Activated CD8-positive, alpha-beta memory T cell treated with anti-CD3 and anti-CD28 coated beads, Interleukin-2, amount 50 U/mL, for 24 hours (primary cell): Measurements from ENCODE around the gene ADCY7.
"Not testable (repeated sequence)": the region's sequence is repeated elsewhere in the genome, so short reads cannot be mapped to it uniquely, and the experiment has no call there.

ENCODE experiments used
- DNase-seq: peaks from one replicate; pipeline ENCODE4 v3.0.0-alpha.2; 2020; ENCODE audit errors: extremely low read depth

ADCY7 gene

GRCh38 chr16:50266337-50267091 is at the start of gene ADCY7:
TSS of gene ADCY7 (plus strand) at chr16:50266551. CDS start at chr16:50288180, 21,629 bp downstream.
- peak; percentile 56 for DNase-seq

- no peak for DNase-seq
Measured at GRCh38 chr16:50219402-50219975, 46.9 kb upstream of the ADCY7 start.

- DNase-seq = no peak
Measured at GRCh38 chr16:50224286-50224685, 42.1 kb upstream of the ADCY7 start.

GRCh38 chr16:50227120-50227519 is 39.2 kb upstream of the ADCY7 start:
- DNase-seq = no peak

- DNase-seq = no peak
Measured at GRCh38 chr16:50227665-50228064, 38.7 kb upstream of the ADCY7 start.

GRCh38 chr16:50228364-50228868 is 37.9 kb upstream of the ADCY7 start:
- DNase-seq = no peak

- DNase-seq = no peak
Measured at GRCh38 chr16:50229149-50229726, 37.1 kb upstream of the ADCY7 start.

- no peak for DNase-seq
Measured at GRCh38 chr16:50234771-50235556, 31.4 kb upstream of the ADCY7 start.

- DNase-seq = no peak
Measured at GRCh38 chr16:50235581-50235980, 30.8 kb upstream of the ADCY7 start.

GRCh38 chr16:50238314-50238713 is 28.0 kb upstream of the ADCY7 start:
- no peak for DNase-seq

- DNase-seq = no peak
Measured at GRCh38 chr16:50238868-50239301, 27.5 kb upstream of the ADCY7 start.

GRCh38 chr16:50243024-50243423 is 23.3 kb upstream of the ADCY7 start:
- not testable (repeated sequence) for DNase-seq

GRCh38 chr16:50244140-50244503 is 22.2 kb upstream of the ADCY7 start:
- DNase-seq = no peak

GRCh38 chr16:50244504-50245416 is 21.6 kb upstream of the ADCY7 start:
- no peak for DNase-seq

- DNase-seq = peak; percentile 55
Measured at GRCh38 chr16:50245417-50246298, 20.7 kb upstream of the ADCY7 start.

GRCh38 chr16:50246299-50247122 is 19.8 kb upstream of the ADCY7 start:
- DNase-seq = no peak

- DNase-seq = no peak
Measured at GRCh38 chr16:50247123-50247905, 19.0 kb upstream of the ADCY7 start.

GRCh38 chr16:50247906-50248608 is 18.3 kb upstream of the ADCY7 start:
- no peak for DNase-seq
